Uterus (tissue), 4 donors: ENCODE results near the gene INPP5F. TPM values are rescaled to one million over a fixed set of nuclear protein-coding genes. Genes with fewer than 3 reads are reported as not detected.

ENCODE experiments used
- DNase-seq, 2 donors: peaks; one replicate each; pipeline ENCODE4 v3.0.0-alpha.2; 2019 to 2020
- H3K27ac ChIP-seq, 2 donors: fragments of 200-600 bp; sonication (generic); 1 replicate in 1 of 2; 2 replicates in 1 of 2; pipeline ENCODE4 v1.5.1; 2016 to 2018
- H3K27me3 ChIP-seq, 2 donors: fragments of 200-600 bp; sonication (generic); one replicate each; pipeline ENCODE4 v1.5.1; 2018 to 2019; ENCODE audit warnings: control low read depth in 1 of 2
- H3K36me3 ChIP-seq, 2 donors: fragments of 200-600 bp; sonication (generic); one replicate each; pipeline ENCODE4 v1.5.1; 2019; ENCODE audit warnings: control low read depth in 1 of 2
- H3K4me1 ChIP-seq, 2 donors: fragments of 200-600 bp; sonication (generic); one replicate each; pipeline ENCODE4 v1.5.1; 2018 to 2019; ENCODE audit warnings: control low read depth in 1 of 2
- H3K4me3 ChIP-seq, 2 donors: fragments of 200-600 bp; sonication (generic); 1 replicate in 1 of 2; 2 replicates in 1 of 2; pipeline ENCODE4 v1.5.1; 2018 to 2019; ENCODE audit warnings: mild to moderate bottlenecking in 1 of 2
- H3K9me3 ChIP-seq, 2 donors: fragments of 200-600 bp; sonication (generic); one replicate each; pipeline ENCODE4 v1.5.1; 2019; ENCODE audit warnings: control low read depth in 1 of 2
- CTCF ChIP-seq, 4 experiments: fragments of 200-600 bp in 2 of 4; fragments of 450-650 bp in 2 of 4; sonication (generic) in 2 of 4; IDR thresholded peaks; one replicate each; pipeline ENCODE4 v1.5.1; 2016 to 2019; ENCODE audit warnings: antibody characterized with exemption in 4 of 4, mild to moderate bottlenecking in 2 of 4, moderate library complexity in 1 of 4
- POLR2A ChIP-seq, 2 donors: fragments of 450-650 bp; IDR thresholded peaks; one replicate each; pipeline ENCODE4 v1.6.1; 2016; ENCODE audit warnings: antibody characterized with exemption in 2 of 2, mild to moderate bottlenecking in 1 of 2, moderate library complexity in 1 of 2
- intact Hi-C: fragments of 100-400 bp; cut with DNase I; formaldehyde crosslinking; loops from one replicate; pipeline ENCODE4 v1.15.1; 2023; ENCODE audit warnings: low total_unique reads
- small RNA-seq: library from RNA; depleted of rRNA; stranded (forward); fragments of <200 nt; gene quantifications from one replicate; pipeline ENCODE3, GENCODE V24; 2016
- total RNA-seq, 4 donors: library from RNA; depleted of rRNA in 3 of 4; stranded (reverse); fragments of >200 nt in 3 of 4; gene quantifications; one replicate each; pipeline versions ENCODE4 v1.1.0 to v1.2.4, GENCODE V29; 2014 to 2023
- donor health status: DM: yes; HTN: yes; CAD: no.

INPP5F gene
- total RNA-seq, 4 donors from 2014 or later, result 14.3 to 67.3 (median 27.8) TPM

- no peaks in the 10 kb centered on the region for H3K36me3 ChIP-seq
- intact Hi-C loops, result no loop called here
- peak overlapping the region; percentile 85 to 91 for H3K27ac ChIP-seq
- TF ChIP-seq CTCF (IDR thresholded peaks at IDR 0.05) (no peak), POLR2A (IDR thresholded peaks at IDR 0.05) (no peak)
- DNase-seq, result peak; percentile 34 to 59
- no peaks in the 10 kb centered on the region for H3K4me1 ChIP-seq
- H3K4me3 ChIP-seq, result peak overlapping the region; percentile 61 to 83
- H3K9me3 ChIP-seq, result no peaks in the 10 kb centered on the region
- H3K27me3 ChIP-seq, result no peaks in the 10 kb centered on the region
These were observed 146.2 kb downstream of the INPP5F start for GRCh38 chr10:119871881-119872609.

GRCh38 chr10:119872610-119872859 lies 146.7 kb downstream of the INPP5F start, which contains the start of gene MCMBP:
TSS of gene MCMBP (minus strand) at chr10:119872843. CDS start at chr10:119872584, 259 bp downstream.
- Histone ChIP-seq H3K27me3 (no peaks in the 10 kb centered on the region), H3K36me3 (no peaks in the 10 kb centered on the region), H3K4me3 (peak within 1 kb of the TSS; percentile 61 to 83), H3K4me1 (no peaks in the 10 kb centered on the region), H3K9me3 (no peaks in the 10 kb centered on the region), H3K27ac (peak within 1 kb of the TSS; percentile 85 to 91)
- TF ChIP-seq CTCF (IDR thresholded peaks at IDR 0.05), result peak in 1 of 4 experiments; percentile 17
- peak; percentile 88 to 90 for TF ChIP-seq POLR2A (IDR thresholded peaks at IDR 0.05)
- no peak for DNase-seq
- intact Hi-C loops, result no loop called here

GRCh38 chr10:119872860-119873681 lies 147.2 kb downstream of the INPP5F start:
- H3K27me3 ChIP-seq, result no peaks in the 10 kb centered on the region
- DNase-seq, result peak; percentile 80 to 88
- H3K36me3 ChIP-seq, result no peaks in the 10 kb centered on the region
- TF ChIP-seq POLR2A (IDR thresholded peaks at IDR 0.05), result peak in 1 of 2 donors; percentile 48
- TF ChIP-seq CTCF (IDR thresholded peaks at IDR 0.05), result peak in 2 of 4 experiments; percentile 7 to 18
- H3K4me1 ChIP-seq, result no peaks in the 10 kb centered on the region
- intact Hi-C loops, result no loop called here
- no peaks in the 10 kb centered on the region for H3K9me3 ChIP-seq
- peak overlapping the region; percentile 61 to 83 for H3K4me3 ChIP-seq
- peak overlapping the region; percentile 85 to 91 for H3K27ac ChIP-seq

GRCh38 chr10:119878524-119878923 lies 152.7 kb downstream of the INPP5F start:
- intact Hi-C loops, result no loop called here
- no peaks in the 10 kb centered on the region for H3K4me1 ChIP-seq
- H3K27ac ChIP-seq, result no peak overlapping the region
- TF ChIP-seq POLR2A (IDR thresholded peaks at IDR 0.05), result no peak
- no peak for TF ChIP-seq CTCF (IDR thresholded peaks at IDR 0.05)
- H3K36me3 ChIP-seq, result no peaks in the 10 kb centered on the region
- no peak overlapping the region for H3K4me3 ChIP-seq
- DNase-seq, result no peak
- H3K27me3 ChIP-seq, result no peaks in the 10 kb centered on the region
- no peaks in the 10 kb centered on the region for H3K9me3 ChIP-seq

Small RNA genes within 50 kb of the gene (small RNA-seq; reads per million reads assigned to genes)
- not detected for gene RN7SL846P

Other genes with a start within 250 kb of the INPP5F start
- 100 to 1,000 TPM in 1 of 4 donors, 10 to 100 TPM in 3; 29.1 to 165 (median 64.1) TPM for gene RGS10, start 183.3 kb upstream of the INPP5F start, total RNA-seq
- 100 to 1,000 TPM in 3 of 4 donors, 10 to 100 TPM in 1; 31.8 to 177 (median 143) TPM for gene TIAL1, start 129.1 kb upstream of the INPP5F start, total RNA-seq
- 10 to 100 TPM in 3 of 4 donors, 1 to 10 TPM in 1; 6.6 to 44.1 (median 22.4) TPM for gene BAG3, start 74.7 kb upstream of the INPP5F start, total RNA-seq
- gene MCMBP, start 146.8 kb downstream of the INPP5F start, total RNA-seq, result 10 to 100 TPM; 69.4 to 84.7 (median 76.7) TPM
- gene SEC23IP, start 166.7 kb downstream of the INPP5F start, total RNA-seq, result 10 to 100 TPM in 3 of 4 donors, 1 to 10 TPM in 1; 8.7 to 70.9 (median 26.5) TPM